ENCODE results near the gene INVS.
"Not testable (repeated sequence)": the region's sequence is repeated elsewhere in the genome, so short reads cannot be mapped to it uniquely, and the experiment has no call there.

DNA sequence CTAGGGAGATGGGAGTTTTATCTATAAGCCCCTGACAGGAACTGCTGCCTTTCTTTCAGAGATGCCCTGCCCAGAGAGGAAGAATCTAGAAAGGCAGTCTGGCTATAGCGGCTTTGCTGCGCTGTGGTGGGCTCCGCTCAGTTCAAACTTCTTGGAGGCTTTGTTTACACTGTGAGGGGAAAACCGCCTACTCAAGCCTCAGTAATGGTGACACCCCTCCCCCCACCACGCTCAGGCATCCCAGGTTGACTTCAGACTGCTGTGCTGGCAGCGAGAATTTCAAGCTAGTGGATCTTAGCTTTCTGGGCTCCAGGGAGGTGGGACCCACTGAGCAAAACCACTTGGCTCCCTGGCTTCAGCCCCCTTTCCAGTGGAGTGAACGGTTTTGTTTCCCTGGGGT is 137.9 kb downstream of the INVS start:
- not testable (repeated sequence) for TF ChIP-seq CTCF (IDR thresholded peaks at IDR 0.05; ENCODE audit: low read length); EZH2 (IDR thresholded peaks at IDR 0.05; ENCODE audit: borderline replicate concordance, low read length)

All from OCI-LY1 (cell line).